Mammary epithelial cell (primary cell): ENCODE measurements around the gene SERINC3.

Experiments used
- CTCF ChIP-seq, 2 donors: IDR thresholded peaks in 1 of 2; conservative IDR thresholded peaks in 1 of 2; 2 replicates each; pipeline ENCODE4 v1.5.1; 2011 to 2012; ENCODE audit warnings: inconsistent platforms in 2 of 2, low read length in 2 of 2, mild to moderate bottlenecking in 2 of 2, control low read depth in 1 of 2, low read depth in 1 of 2; ENCODE audit not compliant: insufficient read depth in 1 of 2; ENCODE audit errors: extremely low read depth in 1 of 2
- EZH2 ChIP-seq: IDR thresholded peaks from 2 replicates; pipeline ENCODE4 v1.6.1; 2012; ENCODE audit warnings: low read length, inconsistent platforms, borderline replicate concordance

- TF ChIP-seq CTCF (conservative IDR thresholded peaks at IDR 0.05 in 1 of 2, IDR thresholded peaks at IDR 0.05 in 1 of 2; ENCODE audit: extremely low read depth in 1 of 2, insufficient read depth in 1 of 2, low read depth in 1 of 2, low read length in 2 of 2) (no peak), EZH2 (no peak)
Measured at GRCh38 chr20:44552050-44552449, 30.2 kb upstream of the SERINC3 start.
